ENCODE results near the gene ADAMTS17.

The ADAMTS17 gene

DNA sequence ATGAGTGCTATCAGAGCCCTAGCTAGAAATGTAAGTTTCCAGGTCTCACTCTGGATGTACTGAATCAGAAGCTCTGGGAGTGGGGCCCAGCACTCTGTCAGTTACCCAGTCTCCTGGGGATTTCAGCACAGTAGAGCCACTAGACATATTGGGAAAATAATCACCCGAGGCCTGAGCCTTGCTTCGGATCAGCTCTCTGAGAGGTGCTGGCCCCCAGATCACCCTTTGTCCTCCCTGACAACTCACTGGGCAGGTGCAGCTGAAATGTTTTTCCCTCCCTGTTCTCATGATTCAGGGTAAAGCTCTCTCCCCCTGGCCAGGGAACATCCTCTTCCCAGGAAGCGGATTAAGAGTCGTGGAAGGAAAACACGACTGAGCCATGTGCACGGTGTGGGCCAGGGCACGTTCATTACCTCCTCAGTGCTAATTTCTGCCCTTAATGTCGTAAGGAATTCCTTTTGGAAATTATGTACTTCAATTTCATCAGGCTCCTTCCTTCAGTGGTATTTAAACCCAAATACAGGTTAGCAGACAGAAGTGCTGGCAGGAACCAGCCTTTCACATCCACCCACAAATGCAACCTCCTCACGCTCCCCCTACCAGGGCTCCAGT lies 311.8 kb downstream of the ADAMTS17 start:
- DNase-seq (ENCODE audit: low spot score) = no peak

DNA sequence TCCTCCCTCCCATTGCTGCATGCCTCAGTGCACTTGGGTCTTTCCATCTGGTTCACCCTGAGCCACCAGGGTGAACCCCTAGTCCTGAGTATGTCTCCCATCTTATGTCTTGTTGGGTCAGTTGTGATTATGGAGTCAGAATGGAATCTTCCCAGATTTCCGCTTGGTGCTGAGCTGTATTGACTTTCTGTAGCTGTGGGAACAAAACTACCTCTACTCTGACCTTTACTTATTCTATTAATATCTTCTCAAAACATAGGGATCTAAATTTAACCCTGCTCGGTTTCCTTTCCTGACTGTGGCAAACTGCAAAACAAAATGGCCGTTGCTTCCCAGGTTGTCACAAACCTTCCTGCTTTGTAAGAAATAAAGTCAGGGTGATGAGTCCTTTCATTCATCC lies 312.7 kb downstream of the ADAMTS17 start:
- DNase-seq (ENCODE audit: low spot score) = no peak

- no peak for DNase-seq (ENCODE audit: low spot score)
Observed at GRCh38 chr15:100026041-100026440, 315.7 kb downstream of the ADAMTS17 start.

DNA sequence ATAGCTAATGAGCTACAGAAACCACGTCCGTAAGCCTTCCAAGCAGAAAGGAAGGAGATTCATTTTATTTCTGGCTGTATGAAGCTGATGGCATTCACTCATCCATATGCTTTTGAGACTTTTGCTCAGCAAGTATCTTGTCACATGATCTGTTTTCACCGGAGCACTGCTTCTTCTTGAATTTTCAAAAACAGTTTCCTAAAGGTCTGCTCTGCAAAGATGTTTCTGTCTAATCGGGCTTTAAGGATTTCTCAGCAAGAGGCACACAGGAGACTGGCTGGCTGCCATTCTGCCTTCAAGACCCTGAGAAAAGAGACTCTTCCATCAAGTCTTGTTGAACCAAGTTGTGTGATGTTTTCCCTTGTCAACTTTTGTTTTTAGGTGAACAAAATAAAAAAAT lies 319.0 kb downstream of the ADAMTS17 start:
- DNase-seq (ENCODE audit: low spot score) = no peak

DNA sequence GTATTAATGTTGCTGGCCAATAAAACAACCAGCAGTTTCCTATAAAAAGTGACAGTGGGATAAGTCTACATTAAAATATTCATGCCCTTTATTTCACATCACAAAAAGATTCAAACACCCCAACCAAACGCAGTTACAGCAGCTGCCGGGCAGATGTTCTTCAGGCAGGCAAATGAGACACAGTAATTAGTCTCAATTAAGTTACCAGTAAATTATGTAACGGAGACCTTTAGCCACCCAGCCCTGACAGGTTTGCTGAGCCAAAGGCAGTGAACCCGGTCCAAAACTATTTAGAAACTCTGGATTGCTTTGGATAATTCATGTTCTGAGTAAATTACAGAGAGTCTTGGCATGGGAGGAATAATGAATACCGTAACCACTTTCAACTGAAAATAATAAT lies 319.4 kb downstream of the ADAMTS17 start:
- DNase-seq (ENCODE audit: low spot score) = no peak

DNA sequence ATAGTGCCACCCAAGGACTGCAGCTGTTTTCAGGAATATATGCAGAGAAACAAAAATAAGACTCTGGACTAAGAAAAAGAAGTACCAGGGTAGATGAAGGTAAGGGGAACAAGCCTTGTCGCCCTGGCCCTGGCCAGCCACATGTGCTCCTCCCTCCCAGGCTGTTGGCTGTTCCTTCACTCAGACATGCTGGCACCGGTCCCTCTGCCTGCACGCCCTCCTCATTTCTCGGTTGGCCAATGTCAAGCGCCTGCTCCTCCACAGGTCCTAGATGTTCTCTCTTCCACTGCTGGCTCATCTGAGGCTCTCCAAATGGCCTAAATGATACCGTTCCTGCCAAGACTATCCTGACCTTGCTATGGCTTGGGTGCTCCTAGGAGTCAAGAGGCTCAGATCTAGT lies 320.1 kb downstream of the ADAMTS17 start:
- no peak for DNase-seq (ENCODE audit: low spot score)

DNA sequence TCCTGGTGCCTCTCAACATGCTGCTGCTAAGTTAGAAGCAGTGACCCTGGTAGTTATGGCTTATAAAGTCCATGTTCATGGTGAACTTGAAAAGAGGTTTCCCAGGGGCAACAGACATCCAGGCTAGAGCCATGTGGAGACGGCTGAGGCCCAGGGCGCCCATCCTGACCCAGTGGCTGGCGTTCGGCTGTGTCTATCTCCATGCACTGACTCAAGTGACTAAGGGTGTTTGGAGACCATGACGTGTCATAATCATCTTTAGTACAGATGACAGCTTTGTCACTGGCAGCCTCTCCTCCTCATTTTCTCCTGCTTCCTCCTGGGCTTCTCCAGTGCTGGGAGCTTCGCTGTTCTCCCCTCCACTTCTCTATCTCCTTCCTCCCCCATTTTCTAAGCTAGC lies 321.2 kb downstream of the ADAMTS17 start:
- no peak for DNase-seq (ENCODE audit: low spot score)

GRCh38 chr15:100020189-100020588 lies 321.6 kb downstream of the ADAMTS17 start:
- no peak for DNase-seq (ENCODE audit: low spot score)

GRCh38 chr15:100019601-100020000 lies 322.2 kb downstream of the ADAMTS17 start:
- DNase-seq (ENCODE audit: low spot score) = no peak

DNA sequence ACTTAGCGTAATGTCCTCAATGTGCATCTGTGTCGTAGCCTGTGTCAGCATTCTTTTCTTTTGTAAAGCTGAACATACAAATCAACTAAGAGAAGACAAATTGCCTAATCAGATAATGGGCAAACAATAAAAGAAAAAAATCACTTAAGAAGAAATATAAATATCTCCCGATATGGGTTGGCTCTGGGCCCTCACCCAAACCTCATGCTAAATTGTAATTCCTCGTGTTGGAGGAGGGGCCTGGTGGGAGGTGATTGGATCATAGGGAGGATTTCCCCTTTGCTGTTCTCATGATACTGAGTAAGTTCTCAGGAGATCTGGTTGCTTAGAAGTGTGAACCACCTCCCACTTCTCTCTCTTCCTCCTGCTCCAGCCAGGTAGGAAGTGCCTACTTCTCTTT lies 323.6 kb downstream of the ADAMTS17 start:
- no peak for DNase-seq (ENCODE audit: low spot score)

GRCh38 chr15:100017140-100017539 lies 324.6 kb downstream of the ADAMTS17 start:
- DNase-seq (ENCODE audit: low spot score) = no peak

GRCh38 chr15:100016632-100017031 lies 325.1 kb downstream of the ADAMTS17 start:
- no peak for DNase-seq (ENCODE audit: low spot score)

DNA sequence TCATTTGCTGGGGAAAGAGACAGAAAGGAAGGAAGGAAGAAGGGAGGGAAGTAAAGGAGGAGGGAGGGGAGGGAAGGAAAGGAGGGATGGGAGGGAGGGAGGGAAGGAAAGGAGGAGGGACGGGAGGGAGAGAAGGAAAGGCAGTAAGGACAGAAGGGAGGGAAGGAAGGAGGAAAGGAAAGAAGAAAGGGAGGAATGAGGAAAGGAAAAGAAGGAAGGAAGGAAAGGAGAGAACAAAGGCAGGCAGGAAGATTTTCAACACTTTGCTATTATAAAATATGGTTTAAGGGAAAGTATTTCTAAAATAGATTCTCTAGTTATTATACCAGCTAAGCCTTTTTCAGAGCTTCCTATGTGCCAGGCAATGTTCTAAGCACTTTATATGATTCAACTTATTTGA lies 330.5 kb downstream of the ADAMTS17 start:
- no peak for DNase-seq (ENCODE audit: low spot score)

DNA sequence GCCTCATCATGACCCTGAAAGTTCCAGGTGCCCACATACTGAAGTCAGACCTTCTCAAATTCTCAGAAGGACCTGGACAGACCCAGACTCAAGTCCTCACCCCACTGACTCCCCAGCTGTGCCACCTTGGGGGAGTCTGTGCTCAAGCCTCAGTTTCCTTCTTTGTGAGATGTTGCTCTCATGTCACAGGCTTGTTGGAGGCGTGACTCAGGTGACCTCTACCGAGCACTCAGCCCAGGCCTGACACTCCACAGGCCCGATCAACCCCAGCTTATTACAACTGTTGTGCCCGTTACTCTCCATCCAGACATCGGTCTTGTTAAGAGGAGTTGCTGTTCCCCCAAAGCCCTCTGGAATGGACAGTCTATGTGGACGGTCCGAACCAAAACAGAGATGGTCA lies 332.4 kb downstream of the ADAMTS17 start:
- DNase-seq (ENCODE audit: low spot score) = no peak

DNA sequence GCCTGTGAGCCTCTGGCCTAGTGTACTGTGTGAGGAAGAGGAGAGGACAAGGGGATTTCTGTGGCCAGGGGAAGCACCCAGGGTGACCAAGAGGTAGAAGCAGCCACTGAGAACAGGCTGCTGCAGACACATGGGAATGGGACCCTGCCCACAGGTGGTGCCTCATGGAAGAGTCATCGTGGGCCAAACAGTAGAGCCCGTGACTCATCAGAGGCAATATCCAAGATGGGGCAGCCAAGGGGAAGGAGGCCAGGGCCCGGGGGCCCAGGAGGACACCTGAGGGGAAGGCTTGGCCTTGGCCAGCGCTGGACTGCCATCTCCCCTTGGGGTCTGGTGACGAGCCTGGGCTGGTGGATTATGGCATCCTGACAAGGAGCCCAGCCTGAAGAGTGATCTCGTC lies 333.5 kb downstream of the ADAMTS17 start:
- no peak for DNase-seq (ENCODE audit: low spot score)

DNA sequence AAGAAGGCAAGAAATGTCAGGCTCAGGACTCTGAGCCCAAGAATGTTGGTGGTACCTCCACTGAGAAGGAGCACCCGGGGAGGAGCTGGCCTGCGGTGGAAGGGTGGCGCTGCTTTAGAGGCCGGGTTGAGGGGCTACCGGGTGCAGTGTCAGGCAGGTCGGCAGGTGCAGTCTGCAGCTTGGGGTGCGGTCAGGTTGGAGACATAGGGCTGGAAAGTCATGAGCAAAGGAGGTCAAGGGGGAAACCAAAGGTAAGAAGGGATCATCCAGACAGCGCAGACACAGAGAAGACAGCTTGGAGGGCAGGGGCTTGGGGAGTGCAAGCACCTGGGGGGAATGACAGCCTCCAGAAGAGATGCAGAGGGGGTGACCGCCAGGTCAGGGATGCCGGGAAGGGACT lies 334.2 kb downstream of the ADAMTS17 start:
- no peak for DNase-seq (ENCODE audit: low spot score)

GRCh38 chr15:100005715-100006114 lies 336.1 kb downstream of the ADAMTS17 start:
- no peak for DNase-seq (ENCODE audit: low spot score)

- DNase-seq (ENCODE audit: low spot score) = no peak
Observed at GRCh38 chr15:100005013-100005412, 336.8 kb downstream of the ADAMTS17 start.

DNA sequence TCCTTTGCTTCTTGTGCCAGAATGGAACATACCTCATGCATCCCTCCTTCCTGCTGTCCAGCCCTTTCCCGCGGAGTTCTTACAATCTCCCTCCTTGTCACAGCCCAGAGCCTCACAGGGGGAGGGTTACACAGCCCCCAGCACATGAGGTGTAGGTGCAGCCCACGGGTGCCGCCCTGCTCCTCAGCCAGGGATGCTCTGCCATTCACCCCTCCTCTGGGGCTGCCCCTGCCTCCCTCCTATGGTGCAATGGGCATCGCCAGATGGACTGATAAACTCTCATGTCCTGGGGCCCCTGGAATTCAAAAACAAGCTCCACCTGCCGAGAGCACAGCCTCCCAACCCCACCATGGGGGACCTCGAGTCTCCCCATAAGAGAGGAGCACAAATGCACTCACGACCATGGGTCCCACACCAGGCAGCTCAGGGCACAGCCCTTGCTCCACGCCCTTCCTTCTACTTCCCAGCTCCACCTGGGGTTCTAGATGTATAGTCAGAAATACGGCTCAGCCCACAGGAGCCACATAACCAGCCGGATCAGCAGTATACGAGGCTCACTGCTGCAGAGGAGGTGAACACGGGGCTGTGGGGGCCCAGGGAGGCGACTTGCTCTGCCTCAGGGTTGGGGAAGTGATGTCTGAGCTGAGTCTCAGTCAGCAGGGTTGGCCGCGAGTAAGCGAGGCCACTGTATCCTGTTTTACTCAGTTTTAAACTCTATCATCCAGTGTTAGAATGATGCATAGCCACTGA lies 338.8 kb downstream of the ADAMTS17 start:
- DNase-seq (ENCODE audit: low spot score) = no peak

- DNase-seq (ENCODE audit: low spot score) = no peak
Observed at GRCh38 chr15:100002086-100002620, 339.6 kb downstream of the ADAMTS17 start.

GRCh38 chr15:100001405-100001804 lies 340.4 kb downstream of the ADAMTS17 start:
- DNase-seq (ENCODE audit: low spot score) = no peak

DNA sequence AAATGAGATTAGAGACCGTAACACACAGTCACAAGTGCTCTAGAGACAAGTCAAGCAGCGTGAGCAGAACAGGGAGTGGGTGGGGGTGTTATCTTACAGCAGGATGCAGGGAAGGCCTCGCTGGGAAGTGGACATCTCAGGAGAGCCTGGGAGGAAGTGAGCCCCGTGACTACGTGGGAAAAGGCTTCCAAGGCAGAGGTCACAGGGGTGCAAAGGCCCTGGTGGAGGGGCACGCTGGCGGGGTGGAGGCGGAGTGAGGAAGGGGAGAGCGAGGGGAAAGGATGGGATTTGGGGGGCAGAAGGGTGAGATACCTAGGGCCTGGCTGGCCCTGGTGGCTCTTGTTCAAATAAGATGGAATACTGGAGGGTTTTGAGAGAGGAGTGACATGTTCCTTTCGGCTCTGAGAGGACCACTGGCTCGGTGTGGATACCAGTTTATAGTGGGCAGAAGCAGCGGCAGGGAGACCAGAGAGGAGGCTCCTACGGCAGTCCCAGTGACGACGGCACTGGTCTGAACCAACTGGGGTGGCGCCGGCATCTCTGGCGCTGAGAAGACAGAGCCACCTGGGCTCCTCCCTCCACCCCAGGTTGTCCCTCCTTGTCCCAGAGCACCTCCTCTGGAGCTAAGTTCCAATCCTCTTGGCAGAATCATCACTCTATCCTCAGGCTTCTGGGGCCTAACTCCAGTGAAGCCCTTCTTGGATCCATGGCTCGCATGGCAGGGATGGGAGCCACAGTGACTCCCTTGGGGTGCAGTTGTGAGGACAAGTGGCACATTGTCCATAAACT lies 342.3 kb downstream of the ADAMTS17 start:
- no peak for DNase-seq (ENCODE audit: low spot score)

DNA sequence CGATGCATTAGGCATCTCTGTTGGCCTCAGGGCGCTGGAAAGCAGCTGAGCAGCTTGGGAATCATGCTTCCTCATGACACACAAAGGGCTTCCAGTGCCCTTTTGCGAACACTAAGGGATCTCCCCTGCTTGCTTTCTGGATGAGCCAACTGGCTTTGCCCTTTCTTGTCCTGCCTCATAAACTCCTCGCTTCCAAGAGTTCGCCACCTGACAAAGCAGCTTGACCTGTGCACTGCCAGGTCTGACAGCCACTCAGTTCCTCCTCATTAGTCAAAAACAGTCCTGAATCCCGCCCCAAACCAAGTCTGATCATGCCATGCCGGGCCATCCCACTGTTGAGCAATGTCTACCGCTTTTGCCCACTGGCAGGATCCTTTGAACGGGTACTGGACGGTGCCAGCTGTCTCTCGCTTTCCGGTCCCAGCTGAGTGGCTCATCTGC lies 343.1 kb downstream of the ADAMTS17 start:
- no peak for DNase-seq (ENCODE audit: low spot score)
